GM12865 (cell line): ENCODE results near the gene PDIA4.
"Not testable (repeated sequence)": the region's sequence is repeated elsewhere in the genome, so short reads cannot be mapped to it uniquely, and the experiment has no call there.

ENCODE experiments used
- DNase-seq: peaks from one replicate; pipeline ENCODE4 v3.0.0; 2010; ENCODE audit warnings: low read depth
- H3K4me3 ChIP-seq: 2 replicates; pipeline ENCODE4 v1.5.1; 2011; ENCODE audit warnings: mild to moderate bottlenecking, low read depth, low read length, control low read depth
- TF ChIP-seq, protein P1 (sequence below): IDR thresholded peaks from 2 replicates; pipeline ENCODE4 v1.5.1; 2011; ENCODE audit warnings: low read length, control low read depth, low read depth, inconsistent platforms; ENCODE audit not compliant: insufficient read depth; ENCODE audit errors: missing control alignments

The PDIA4 gene

DNA sequence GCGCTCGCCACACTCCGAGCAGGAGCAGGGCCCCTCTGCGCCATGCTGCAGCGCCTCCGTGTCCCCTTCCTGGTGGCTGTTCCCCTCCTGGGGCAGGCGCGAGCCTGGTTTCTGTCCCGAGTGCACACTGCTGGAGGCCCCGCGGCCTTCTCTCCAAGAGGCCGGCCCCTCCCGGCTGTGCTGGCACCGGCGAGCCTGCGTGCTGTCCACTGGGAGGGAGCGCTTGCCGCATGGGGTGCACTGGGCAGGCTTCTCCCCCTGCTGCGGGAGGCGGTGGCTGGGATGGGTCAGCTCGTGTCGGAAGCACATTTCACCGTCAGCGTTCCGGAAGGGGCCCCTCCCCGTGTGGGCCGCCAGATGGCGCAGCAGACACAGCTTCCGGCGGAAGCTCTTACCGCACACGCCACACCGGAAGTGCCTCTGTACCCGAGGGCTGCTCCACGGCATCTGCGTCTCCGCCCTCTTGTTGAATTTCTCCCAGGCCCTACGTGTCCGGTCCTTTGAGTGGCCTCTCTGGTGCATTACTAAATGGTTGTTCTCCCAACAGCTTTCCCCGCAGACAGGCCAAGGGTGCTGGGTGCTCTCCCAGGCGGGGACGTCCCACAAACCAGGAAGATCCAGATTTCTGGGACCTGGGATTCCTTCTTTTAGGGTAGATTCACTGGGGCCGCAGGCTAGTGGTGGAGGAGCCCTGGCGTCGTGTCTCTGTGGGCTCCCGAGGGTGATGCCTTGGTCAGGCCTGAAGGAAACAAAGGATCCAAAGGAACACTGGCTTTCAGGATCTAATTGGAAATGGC is 43.5 kb upstream of the PDIA4 start:
- DNase-seq, result peak; percentile 95
- TF ChIP-seq, protein P1, sequence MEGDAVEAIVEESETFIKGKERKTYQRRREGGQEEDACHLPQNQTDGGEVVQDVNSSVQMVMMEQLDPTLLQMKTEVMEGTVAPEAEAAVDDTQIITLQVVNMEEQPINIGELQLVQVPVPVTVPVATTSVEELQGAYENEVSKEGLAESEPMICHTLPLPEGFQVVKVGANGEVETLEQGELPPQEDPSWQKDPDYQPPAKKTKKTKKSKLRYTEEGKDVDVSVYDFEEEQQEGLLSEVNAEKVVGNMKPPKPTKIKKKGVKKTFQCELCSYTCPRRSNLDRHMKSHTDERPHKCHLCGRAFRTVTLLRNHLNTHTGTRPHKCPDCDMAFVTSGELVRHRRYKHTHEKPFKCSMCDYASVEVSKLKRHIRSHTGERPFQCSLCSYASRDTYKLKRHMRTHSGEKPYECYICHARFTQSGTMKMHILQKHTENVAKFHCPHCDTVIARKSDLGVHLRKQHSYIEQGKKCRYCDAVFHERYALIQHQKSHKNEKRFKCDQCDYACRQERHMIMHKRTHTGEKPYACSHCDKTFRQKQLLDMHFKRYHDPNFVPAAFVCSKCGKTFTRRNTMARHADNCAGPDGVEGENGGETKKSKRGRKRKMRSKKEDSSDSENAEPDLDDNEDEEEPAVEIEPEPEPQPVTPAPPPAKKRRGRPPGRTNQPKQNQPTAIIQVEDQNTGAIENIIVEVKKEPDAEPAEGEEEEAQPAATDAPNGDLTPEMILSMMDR, result peak; percentile 66
- H3K4me3 ChIP-seq, result peak overlapping the region; percentile 68

DNA sequence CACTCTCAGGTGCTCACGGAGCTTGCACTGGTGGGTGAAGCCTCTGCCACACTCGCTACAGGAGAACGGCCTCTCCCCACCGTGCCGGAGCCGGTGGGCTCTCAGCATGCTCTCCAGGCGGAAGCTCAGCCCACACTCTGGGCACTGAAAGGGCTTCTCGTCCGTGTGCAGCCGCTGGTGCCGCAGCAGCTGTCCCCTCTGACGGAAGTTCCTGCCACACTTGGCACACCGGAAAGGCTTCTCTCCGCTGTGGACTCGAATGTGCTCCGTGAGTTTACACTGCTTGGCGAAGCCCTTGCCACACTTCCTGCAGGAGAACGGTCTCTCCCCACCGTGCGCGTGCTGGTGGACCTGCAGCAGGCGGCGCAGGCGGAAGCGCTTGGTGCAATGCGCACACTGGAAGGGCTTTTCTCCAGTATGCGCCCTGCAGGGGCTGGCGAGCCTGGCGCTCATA is 42.9 kb upstream of the PDIA4 start:
- DNase-seq, result peak; percentile 87
- peak overlapping the region; percentile 68 for H3K4me3 ChIP-seq
- TF ChIP-seq, protein P1, result no peak

DNA sequence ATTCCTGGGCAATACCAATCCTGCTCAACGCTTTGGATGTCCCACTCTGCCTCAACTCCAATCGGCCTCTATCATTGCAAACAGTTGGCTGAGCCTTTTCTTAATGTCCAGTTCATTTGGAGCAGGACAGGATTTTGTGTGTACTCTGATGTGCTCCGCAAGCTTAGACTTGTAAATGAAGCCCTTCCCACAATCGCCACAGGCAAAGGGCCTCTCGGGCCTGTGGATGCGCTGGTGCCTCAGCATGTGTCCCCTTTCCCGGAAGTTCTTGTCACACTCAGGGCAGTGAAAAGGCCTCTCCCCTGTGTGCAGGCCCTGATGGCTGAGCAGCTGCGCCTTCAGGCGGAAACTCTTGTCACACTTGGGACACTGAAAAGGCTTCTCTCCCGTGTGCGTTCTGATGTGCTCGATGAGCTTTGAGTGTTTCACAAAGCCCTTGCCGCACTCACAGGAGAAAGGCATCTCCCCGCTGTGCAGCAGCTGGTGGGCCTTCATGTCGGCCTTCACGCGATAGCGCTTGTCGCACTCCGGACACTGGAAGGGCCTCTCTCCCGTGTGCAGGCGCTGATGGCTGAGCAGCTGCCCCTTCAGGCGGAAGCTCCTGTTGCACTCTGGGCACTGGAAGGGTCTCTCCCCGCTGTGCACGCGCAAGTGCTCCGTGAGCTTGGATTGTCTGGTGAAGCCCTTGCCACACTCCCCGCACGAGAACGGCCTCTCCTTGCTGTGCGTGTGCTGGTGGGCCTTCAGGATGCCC is 42.2 kb upstream of the PDIA4 start:
- peak overlapping the region; percentile 68 for H3K4me3 ChIP-seq
- TF ChIP-seq, protein P1, result no peak
- DNase-seq, result peak; percentile 9

DNA sequence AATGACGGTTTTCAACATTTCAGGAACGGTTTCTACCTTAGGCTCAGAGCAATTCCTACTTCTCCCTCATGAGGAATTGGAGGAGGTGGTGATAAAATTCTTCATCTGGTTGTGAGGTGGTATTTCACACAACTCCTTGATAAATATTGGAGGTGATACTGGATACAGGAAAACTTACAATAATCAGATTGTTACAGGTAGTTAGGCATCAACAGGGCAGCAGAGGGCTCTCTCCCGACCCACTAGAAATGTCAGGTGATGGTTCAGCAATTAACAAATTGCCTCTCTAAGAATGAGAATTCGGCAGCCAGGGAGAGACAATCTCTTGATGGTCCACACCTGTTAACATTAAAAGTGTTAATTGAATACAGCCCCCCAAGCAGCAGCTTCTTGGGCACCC is 39.6 kb upstream of the PDIA4 start:
- DNase-seq, result no peak
- H3K4me3 ChIP-seq, result no peak overlapping the region
- TF ChIP-seq, protein P1, result no peak

DNA sequence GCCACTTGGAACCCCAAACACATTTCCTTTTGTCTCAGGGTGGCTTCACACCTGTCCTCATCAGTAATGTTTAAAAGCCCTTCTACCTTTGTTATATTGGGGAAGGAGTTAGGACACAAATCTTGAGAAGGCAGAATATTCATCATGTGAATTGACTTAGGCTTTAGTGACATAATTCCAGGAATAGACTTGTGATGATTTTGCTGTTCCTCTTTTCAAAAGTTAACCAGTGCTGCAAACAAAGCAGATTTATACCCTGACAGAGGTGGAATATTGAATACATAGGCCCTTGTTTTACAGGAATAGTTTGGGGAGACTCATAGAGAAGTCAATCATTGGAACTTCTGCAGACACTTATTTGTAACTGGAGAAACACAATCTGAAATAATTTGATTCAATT is 35.2 kb upstream of the PDIA4 start:
- TF ChIP-seq, protein P1, result no peak
- H3K4me3 ChIP-seq, result no peak overlapping the region
- DNase-seq, result no peak

DNA sequence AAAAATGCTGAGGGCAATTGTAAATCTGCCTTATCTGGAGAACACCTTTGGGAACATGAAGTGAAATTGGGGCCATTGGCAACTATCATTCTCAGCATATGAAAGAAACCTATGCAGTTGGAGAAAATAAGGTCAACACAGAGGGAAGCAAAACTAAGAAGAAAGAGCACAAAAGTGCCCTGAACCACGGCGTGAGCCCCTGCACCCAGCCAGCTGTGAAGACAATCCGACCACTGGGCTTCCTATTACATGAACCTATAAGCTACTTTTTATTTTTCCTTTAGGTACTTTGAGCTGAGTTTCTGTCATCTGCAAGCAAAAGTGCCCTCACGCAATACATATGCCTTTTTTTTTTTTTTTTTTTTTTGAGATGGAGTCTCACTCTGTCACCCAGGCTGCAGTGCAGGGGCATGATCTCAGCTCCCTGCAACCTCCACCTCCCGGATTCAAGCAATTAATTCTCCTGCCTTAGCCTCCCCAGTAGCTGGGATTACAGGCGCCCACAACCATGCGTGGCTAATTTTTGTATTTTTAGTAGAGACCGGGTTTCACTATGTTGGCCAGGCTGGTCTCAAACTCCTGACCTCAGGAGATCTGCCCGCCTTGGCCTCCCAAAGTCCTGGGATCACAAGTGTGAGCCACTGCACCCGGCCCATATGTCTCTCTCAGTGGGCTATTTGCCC is 34.1 kb upstream of the PDIA4 start:
- DNase-seq, result peak; percentile 55
- not testable (repeated sequence) for H3K4me3 ChIP-seq

DNA sequence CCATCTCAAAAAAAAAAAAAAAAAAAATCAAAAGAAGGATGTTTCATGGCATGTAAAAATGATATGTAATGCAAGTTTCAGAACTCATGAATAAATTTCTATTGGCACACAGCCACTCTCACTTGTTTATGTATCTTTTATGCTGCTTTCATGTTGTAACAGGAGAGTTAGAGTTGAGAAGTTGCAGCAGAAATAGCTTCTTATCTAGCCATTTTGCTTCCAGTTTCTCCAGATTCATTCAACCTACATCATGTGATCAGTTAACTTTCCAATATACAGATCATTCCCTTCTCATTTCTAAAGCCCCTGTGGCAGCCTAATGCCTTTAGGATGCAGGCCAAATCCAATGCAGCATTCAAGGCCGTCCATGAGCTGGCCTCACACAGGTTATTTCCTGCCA is 31.9 kb upstream of the PDIA4 start:
- H3K4me3 ChIP-seq, result no peak overlapping the region
- TF ChIP-seq, protein P1, result no peak
- peak; percentile 12 for DNase-seq
